WTC11 (cell line): ENCODE measurements around the gene GPR22. TPM values are rescaled to one million over a fixed set of nuclear protein-coding genes. Genes with fewer than 3 reads are reported as not detected.
A peak's percentile ranks its signal among the peaks of the same experiment; 100 is the strongest.

Experiments used
- ATAC-seq: fragments of 200-7000 bp; cut with Tn5 transposase; 2 replicates; pipeline ENCODE4 v1.10.0; 2021; ENCODE audit warnings: mild to moderate bottlenecking, moderate library complexity
- CTCF ChIA-PET: fragments of 300-600 bp; sonication (Branson Sonifier 250); formaldehyde crosslinking; loops from one replicate; lab custom pipeline; 2021; ENCODE audit warnings: antibody characterized with exemption; lab: Charles Lee
- POLR2A ChIA-PET: fragments of 350-600 bp; sonication (Branson Sonifier 250); formaldehyde crosslinking; loops from one replicate; lab custom pipeline; 2021; ENCODE audit warnings: antibody characterized with exemption; lab: Charles Lee
- DNase-seq: peaks from one replicate; pipeline ENCODE4 v3.0.0; 2021; ENCODE audit warnings: low spot score
- H3K27ac Mint-ChIP-seq: 2 replicates; pipeline ENCODE4 v1.8.0; 2021; ENCODE audit warnings: mixed read lengths
- H3K27me3 Mint-ChIP-seq: 2 replicates; pipeline ENCODE4 v1.8.0; 2021; ENCODE audit warnings: low read depth, mild to moderate bottlenecking, moderate library complexity, mixed read lengths
- H3K36me3 Mint-ChIP-seq: 2 replicates; pipeline ENCODE4 v1.8.0; 2021; ENCODE audit warnings: mixed read lengths
- H3K4me1 Mint-ChIP-seq: 2 replicates; pipeline ENCODE4 v1.8.0; 2022; ENCODE audit warnings: mixed read lengths
- H3K4me3 Mint-ChIP-seq: 2 replicates; pipeline ENCODE4 v1.8.0; 2021; ENCODE audit warnings: mild to moderate bottlenecking, moderate library complexity, mixed read lengths
- H3K9me3 Mint-ChIP-seq: 2 replicates; pipeline ENCODE4 v1.8.0; 2021; ENCODE audit warnings: mixed read lengths
- ESRRA ChIP-seq: sonication (generic); formaldehyde crosslinking; IDR thresholded peaks from 2 replicates; pipeline ENCODE4 v1.8.1; 2022; ENCODE audit warnings: mild to moderate bottlenecking, missing genetic modification reagents, borderline replicate concordance
- GTF2I ChIP-seq: fragments of 250-450 bp; sonication (Bioruptor Pico); conservative IDR thresholded peaks from 2 replicates; pipeline ENCODE4 v1.4.0; 2021; ENCODE audit warnings: mild to moderate bottlenecking
- HMGA2 ChIP-seq: fragments of 250-450 bp; sonication (Bioruptor Pico); IDR thresholded peaks from 2 replicates; pipeline ENCODE4 v1.4.0; 2021; ENCODE audit warnings: mild to moderate bottlenecking, moderate library complexity
- JAZF1 ChIP-seq: fragments of 250-450 bp; sonication (Bioruptor Pico); IDR thresholded peaks from 2 replicates; pipeline ENCODE4 v1.9.0; 2021; ENCODE audit warnings: moderate library complexity, mild to moderate bottlenecking, inconsistent platforms
- MXD4 ChIP-seq: fragments of 250-450 bp; sonication (Bioruptor Pico); IDR thresholded peaks from 2 replicates; pipeline ENCODE4 v1.8.0; 2021; ENCODE audit warnings: mild to moderate bottlenecking, moderate library complexity, borderline replicate concordance
- MYBL2 ChIP-seq: sonication (generic); formaldehyde crosslinking; IDR thresholded peaks from 2 replicates; pipeline ENCODE4 v1.8.1; 2023; ENCODE audit warnings: mild to moderate bottlenecking, moderate library complexity, missing genetic modification reagents
- NR3C1 ChIP-seq: sonication (generic); formaldehyde crosslinking; conservative IDR thresholded peaks from 2 replicates; pipeline ENCODE4 v1.8.1; 2023; ENCODE audit warnings: low read depth, mild to moderate bottlenecking, missing genetic modification reagents
- SMAD3 ChIP-seq: sonication (generic); formaldehyde crosslinking; IDR thresholded peaks from 2 replicates; pipeline ENCODE4 v1.8.0; 2022; ENCODE audit warnings: missing genetic modification reagents, mild to moderate bottlenecking, borderline replicate concordance
- SMAD4 ChIP-seq: sonication (generic); formaldehyde crosslinking; IDR thresholded peaks from 2 replicates; pipeline ENCODE4 v1.8.0; 2022; ENCODE audit warnings: mild to moderate bottlenecking, missing genetic modification reagents
- SOX15 ChIP-seq: fragments of 250-450 bp; sonication (Bioruptor Pico); IDR thresholded peaks from 2 replicates; pipeline ENCODE4 v1.9.0; 2021; ENCODE audit warnings: mild to moderate bottlenecking
- STAT6 ChIP-seq: sonication (generic); formaldehyde crosslinking; conservative IDR thresholded peaks from 2 replicates; pipeline ENCODE4 v1.8.1; 2023; ENCODE audit warnings: mild to moderate bottlenecking, low read depth, missing genetic modification reagents, moderate library complexity
- TEAD1 ChIP-seq: sonication (generic); formaldehyde crosslinking; IDR thresholded peaks from 2 replicates; pipeline ENCODE4 v1.8.0; 2022; ENCODE audit warnings: mild to moderate bottlenecking, missing genetic modification reagents
- ZNF138 ChIP-seq: sonication (generic); formaldehyde crosslinking; conservative IDR thresholded peaks from 2 replicates; pipeline ENCODE4 v1.8.1; 2022; ENCODE audit warnings: mild to moderate bottlenecking, moderate library complexity, missing genetic modification reagents
- ZNF512 ChIP-seq: sonication (generic); formaldehyde crosslinking; IDR thresholded peaks from 2 replicates; pipeline ENCODE4 v1.8.1; 2022; ENCODE audit warnings: missing genetic modification reagents, borderline replicate concordance
- total RNA-seq: library from RNA; stranded (reverse); gene quantifications from 3 replicates; pipeline ENCODE4 v1.2.3, GENCODE V29; 2021
- TF ChIP-seq, protein P1 (sequence below): sonication (generic); formaldehyde crosslinking; IDR thresholded peaks from 2 replicates; pipeline ENCODE4 v1.8.1; 2023; ENCODE audit warnings: mild to moderate bottlenecking, missing genetic modification reagents, borderline replicate concordance
- TF ChIP-seq, protein P2 (sequence below): fragments of 250-450 bp; sonication (Bioruptor Pico); IDR thresholded peaks from 2 replicates; pipeline ENCODE4 v2.1.2; 2022; ENCODE audit warnings: mild to moderate bottlenecking, moderate library complexity
- TF ChIP-seq, protein P3 (sequence below): sonication (generic); formaldehyde crosslinking; IDR thresholded peaks from 2 replicates; pipeline ENCODE4 v1.8.1; 2023; ENCODE audit warnings: mild to moderate bottlenecking, missing genetic modification reagents

Gene GPR22
- total RNA-seq, 1 experiment from 2014 or later, result not detected

- Mint-ChIP-seq H3K4me1 (peaks cover 17% of the 10 kb centered on the region), H3K27me3 (no peaks in the 10 kb centered on the region), H3K4me3 (no peak overlapping the region), H3K9me3 (no peaks in the 10 kb centered on the region), H3K36me3 (no peaks in the 10 kb centered on the region), H3K27ac (no peak overlapping the region)
- ChIA-PET CTCF (no interaction called here), POLR2A (no interaction called here)
- no peak for DNase-seq
- no peak for ATAC-seq
- peak; percentile 93; the same call in 1 of the 2 replicates for TF ChIP-seq HMGA2 (CRISPR knock-in tag)
- TF ChIP-seq ESRRA (CRISPR knock-in tag), result no peak
Measured at GRCh38 chr7:107468824-107469223, 1.0 kb upstream of the GPR22 start.

DNA sequence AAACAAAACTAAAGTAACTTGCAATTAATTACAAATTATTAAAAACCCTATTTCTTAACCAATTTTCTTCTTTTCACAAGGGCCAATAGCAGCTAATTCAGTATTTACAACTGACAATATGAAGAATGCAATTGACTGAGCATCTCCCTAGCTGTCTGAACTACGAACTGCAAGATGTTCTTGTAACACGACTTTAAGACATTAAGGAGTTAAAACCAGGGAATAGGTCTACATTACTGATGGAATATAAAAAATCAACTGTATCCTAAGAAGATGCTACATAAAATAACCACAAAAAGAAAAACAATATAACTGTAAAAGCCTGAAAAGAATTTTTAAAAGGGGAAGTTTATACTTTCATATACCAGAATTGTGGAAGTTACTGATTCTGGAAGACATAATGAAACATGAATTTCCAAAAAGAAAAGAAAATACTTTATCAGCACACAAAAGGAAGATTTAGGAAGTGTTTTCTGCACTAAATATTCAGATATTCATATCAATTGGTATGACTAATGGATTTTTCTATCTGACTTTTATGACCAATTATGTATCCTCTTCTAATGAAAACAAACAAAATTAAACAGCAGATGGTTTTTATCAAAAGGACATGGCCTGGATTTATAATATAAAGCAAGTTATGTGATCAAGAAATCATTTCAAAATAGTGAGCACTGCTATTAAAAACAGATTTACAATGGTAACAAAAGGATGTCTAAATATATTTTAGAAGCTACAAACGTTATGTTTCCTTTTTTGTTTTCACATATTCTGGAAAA, 1.6 kb downstream of the GPR22 start:
- Mint-ChIP-seq H3K36me3 (no peaks in the 10 kb centered on the region), H3K4me3 (no peak overlapping the region), H3K9me3 (no peaks in the 10 kb centered on the region), H3K27ac (no peak overlapping the region), H3K4me1 (peaks cover 9% of the 10 kb centered on the region), H3K27me3 (no peaks in the 10 kb centered on the region)
- ChIA-PET CTCF (interaction anchor here (0.6 to 1.2 kb wide), 2 partner anchors 403 to 497 kb away, joined by 3 read pairs; no protein-coding TSS in a partner anchor), POLR2A (no interaction called here)
- TF ChIP-seq, protein P1, sequence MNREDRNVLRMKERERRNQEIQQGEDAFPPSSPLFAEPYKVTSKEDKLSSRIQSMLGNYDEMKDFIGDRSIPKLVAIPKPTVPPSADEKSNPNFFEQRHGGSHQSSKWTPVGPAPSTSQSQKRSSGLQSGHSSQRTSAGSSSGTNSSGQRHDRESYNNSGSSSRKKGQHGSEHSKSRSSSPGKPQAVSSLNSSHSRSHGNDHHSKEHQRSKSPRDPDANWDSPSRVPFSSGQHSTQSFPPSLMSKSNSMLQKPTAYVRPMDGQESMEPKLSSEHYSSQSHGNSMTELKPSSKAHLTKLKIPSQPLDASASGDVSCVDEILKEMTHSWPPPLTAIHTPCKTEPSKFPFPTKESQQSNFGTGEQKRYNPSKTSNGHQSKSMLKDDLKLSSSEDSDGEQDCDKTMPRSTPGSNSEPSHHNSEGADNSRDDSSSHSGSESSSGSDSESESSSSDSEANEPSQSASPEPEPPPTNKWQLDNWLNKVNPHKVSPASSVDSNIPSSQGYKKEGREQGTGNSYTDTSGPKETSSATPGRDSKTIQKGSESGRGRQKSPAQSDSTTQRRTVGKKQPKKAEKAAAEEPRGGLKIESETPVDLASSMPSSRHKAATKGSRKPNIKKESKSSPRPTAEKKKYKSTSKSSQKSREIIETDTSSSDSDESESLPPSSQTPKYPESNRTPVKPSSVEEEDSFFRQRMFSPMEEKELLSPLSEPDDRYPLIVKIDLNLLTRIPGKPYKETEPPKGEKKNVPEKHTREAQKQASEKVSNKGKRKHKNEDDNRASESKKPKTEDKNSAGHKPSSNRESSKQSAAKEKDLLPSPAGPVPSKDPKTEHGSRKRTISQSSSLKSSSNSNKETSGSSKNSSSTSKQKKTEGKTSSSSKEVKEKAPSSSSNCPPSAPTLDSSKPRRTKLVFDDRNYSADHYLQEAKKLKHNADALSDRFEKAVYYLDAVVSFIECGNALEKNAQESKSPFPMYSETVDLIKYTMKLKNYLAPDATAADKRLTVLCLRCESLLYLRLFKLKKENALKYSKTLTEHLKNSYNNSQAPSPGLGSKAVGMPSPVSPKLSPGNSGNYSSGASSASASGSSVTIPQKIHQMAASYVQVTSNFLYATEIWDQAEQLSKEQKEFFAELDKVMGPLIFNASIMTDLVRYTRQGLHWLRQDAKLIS, result no peak
- no peak for TF ChIP-seq ZNF138
- no peak for TF ChIP-seq TEAD1
- no peak for TF ChIP-seq SOX15 (CRISPR knock-in tag)
- no peak for TF ChIP-seq MXD4
- no peak for TF ChIP-seq STAT6 (CRISPR knock-in tag)
- TF ChIP-seq, protein P2, sequence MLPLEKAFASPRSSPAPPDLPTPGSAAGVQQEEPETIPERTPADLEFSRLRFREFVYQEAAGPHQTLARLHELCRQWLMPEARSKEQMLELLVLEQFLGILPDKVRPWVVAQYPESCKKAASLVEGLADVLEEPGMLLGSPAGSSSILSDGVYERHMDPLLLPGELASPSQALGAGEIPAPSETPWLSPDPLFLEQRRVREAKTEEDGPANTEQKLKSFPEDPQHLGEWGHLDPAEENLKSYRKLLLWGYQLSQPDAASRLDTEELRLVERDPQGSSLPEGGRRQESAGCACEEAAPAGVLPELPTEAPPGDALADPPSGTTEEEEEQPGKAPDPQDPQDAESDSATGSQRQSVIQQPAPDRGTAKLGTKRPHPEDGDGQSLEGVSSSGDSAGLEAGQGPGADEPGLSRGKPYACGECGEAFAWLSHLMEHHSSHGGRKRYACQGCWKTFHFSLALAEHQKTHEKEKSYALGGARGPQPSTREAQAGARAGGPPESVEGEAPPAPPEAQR (CRISPR knock-in tag), result no peak
- no peak for TF ChIP-seq ESRRA (CRISPR knock-in tag)
- no peak for TF ChIP-seq GTF2I (CRISPR knock-in tag)
- no peak for TF ChIP-seq NR3C1 (CRISPR knock-in tag)
- TF ChIP-seq JAZF1 (CRISPR knock-in tag), result no peak
- TF ChIP-seq ZNF512 (CRISPR knock-in tag), result no peak
- TF ChIP-seq, protein P3, sequence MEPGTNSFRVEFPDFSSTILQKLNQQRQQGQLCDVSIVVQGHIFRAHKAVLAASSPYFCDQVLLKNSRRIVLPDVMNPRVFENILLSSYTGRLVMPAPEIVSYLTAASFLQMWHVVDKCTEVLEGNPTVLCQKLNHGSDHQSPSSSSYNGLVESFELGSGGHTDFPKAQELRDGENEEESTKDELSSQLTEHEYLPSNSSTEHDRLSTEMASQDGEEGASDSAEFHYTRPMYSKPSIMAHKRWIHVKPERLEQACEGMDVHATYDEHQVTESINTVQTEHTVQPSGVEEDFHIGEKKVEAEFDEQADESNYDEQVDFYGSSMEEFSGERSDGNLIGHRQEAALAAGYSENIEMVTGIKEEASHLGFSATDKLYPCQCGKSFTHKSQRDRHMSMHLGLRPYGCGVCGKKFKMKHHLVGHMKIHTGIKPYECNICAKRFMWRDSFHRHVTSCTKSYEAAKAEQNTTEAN (CRISPR knock-in tag), result no peak
- no peak for TF ChIP-seq SMAD4
- TF ChIP-seq SMAD3 (CRISPR knock-in tag), result no peak
- TF ChIP-seq MYBL2 (CRISPR knock-in tag), result no peak
- ATAC-seq (no peak), DNase-seq (no peak)
